K562 (cell line): Measurements from ENCODE around the gene PPM1L. TPM values are rescaled to one million over a fixed set of nuclear protein-coding genes. Genes with fewer than 3 reads are reported as not detected.

Experiments
- ATAC-seq: fragments of 200-7000 bp; cut with Tn5 transposase; 3 replicates; pipeline ENCODE4 v1.9.1; 2020; ENCODE audit warnings: moderate library complexity
- BruUV-seq: library from RNA; stranded (reverse); fragments of 400-500 nt; replicated peaks from 2 replicates; lab custom pipeline; 2021; lab: Mats Ljungman, UMichigan
- CTCF ChIA-PET: fragments of 300-600 bp; formaldehyde crosslinking; extraction: SDS; loops from one replicate; lab custom pipeline; 2021; ENCODE audit warnings: low intra/inter-chr PET ratio; lab: Yijun Ruan, JAX
- POLR2A ChIA-PET: fragments of 300-600, 350-650 bp; sonication (Branson Sonifier 250); formaldehyde crosslinking; extraction: SDS; loops from one replicate; lab custom pipeline; 2021; ENCODE audit warnings: antibody characterized with exemption, inconsistent platforms; lab: Yijun Ruan, JAX
- DNase-seq, 4 experiments: peaks; one replicate each; pipeline versions ENCODE4 v3.0.0 to v3.0.0-alpha.2; 2011 to 2018; ENCODE audit warnings: low spot score in 3 of 4, mixed read lengths in 3 of 4; ENCODE audit errors: extremely low read depth in 1 of 4
- FAIRE-seq: peaks from 2 replicates; lab custom pipeline; 2011; peaks lifted over from hg19 to GRCh38; lab: Jason Lieb, UNC
- H2AFZ ChIP-seq: 2 replicates; pipeline ENCODE4 v1.6.0; 2011; ENCODE audit warnings: low read depth, low read length, control low read depth, inconsistent platforms
- H3K27ac ChIP-seq: fragments of 200-600 bp; 3 replicates; pipeline ENCODE4 v1.8.0; 2011; ENCODE audit warnings: low read depth, mild to moderate bottlenecking, control low read depth, inconsistent platforms, low read length, moderate library complexity, mixed read lengths; ENCODE audit errors: extremely low read depth
- H3K27me3 ChIP-seq, 2 experiments: fragments of 300-600 bp in 1 of 2; 2 replicates in 1 of 2; 3 replicates in 1 of 2; pipeline versions ENCODE4 v1.6.0 to v1.8.0; 2011; ENCODE audit warnings: inconsistent platforms in 2 of 2, low read length in 2 of 2, mild to moderate bottlenecking in 1 of 2, mixed read lengths in 1 of 2, moderate library complexity in 1 of 2; ENCODE audit not compliant: control insufficient read depth in 2 of 2, insufficient read depth in 2 of 2
- H3K36me3 ChIP-seq: fragments of 300-600 bp; 3 replicates; pipeline ENCODE4 v1.8.0; 2011; ENCODE audit warnings: mild to moderate bottlenecking, low read length, inconsistent platforms; ENCODE audit not compliant: control insufficient read depth, insufficient read depth
- H3K4me1 ChIP-seq, 2 experiments: fragments of 200-600 bp in 1 of 2; replicated peaks in 1 of 2; 2 replicates in 1 of 2; 3 replicates in 1 of 2; pipeline versions ENCODE4 v1.5.1 to v1.8.0; 2011; ENCODE audit warnings: inconsistent platforms in 2 of 2, low read length in 2 of 2, mild to moderate bottlenecking in 1 of 2, mixed read lengths in 1 of 2, moderate library complexity in 1 of 2; ENCODE audit not compliant: control insufficient read depth in 2 of 2, insufficient read depth in 2 of 2
- H3K4me2 ChIP-seq: 2 replicates; pipeline ENCODE4 v1.6.1; 2011; ENCODE audit warnings: low read length, control low read depth, inconsistent platforms, mixed read lengths; ENCODE audit not compliant: insufficient read depth
- H3K4me3 ChIP-seq: fragments of 200-600 bp; sonication (generic), shearing (Covaris generic); 2 replicates; pipeline ENCODE4 v1.5.1; 2016; ENCODE audit warnings: control low read depth, inconsistent platforms
- H3K79me2 ChIP-seq: fragments of 200-600 bp; 3 replicates; pipeline ENCODE4 v1.8.0; 2011; ENCODE audit warnings: low read length, inconsistent platforms; ENCODE audit not compliant: control insufficient read depth, insufficient read depth
- H3K9ac ChIP-seq, 2 experiments: 2 replicates each; pipeline versions ENCODE4 v1.6.0 to v1.6.1; 2011; ENCODE audit warnings: low read depth in 2 of 2, low read length in 2 of 2, control low read depth in 1 of 2, inconsistent platforms in 1 of 2, mild to moderate bottlenecking in 1 of 2, mixed read lengths in 1 of 2; ENCODE audit not compliant: insufficient read depth in 1 of 2
- H3K9me1 ChIP-seq: one replicate; pipeline ENCODE4 v1.6.0; 2011; ENCODE audit warnings: inconsistent platforms, mild to moderate bottlenecking, low read length, moderate library complexity; ENCODE audit not compliant: control insufficient read depth, insufficient read depth
- H3K9me3 ChIP-seq: replicated peaks from 2 replicates; pipeline ENCODE4 v1.5.1; 2011; ENCODE audit warnings: low read depth, low read length, inconsistent platforms; ENCODE audit not compliant: control insufficient read depth, insufficient read depth
- H4K20me1 ChIP-seq: replicated peaks from 2 replicates; pipeline ENCODE4 v1.6.1; 2011; ENCODE audit warnings: low read length, inconsistent platforms, mixed read lengths; ENCODE audit not compliant: control insufficient read depth, insufficient read depth
- ARID3A ChIP-seq: IDR thresholded peaks from 2 replicates; pipeline ENCODE4 v1.6.1; 2012; ENCODE audit warnings: low read depth, low read length, improper control_type of control experiment, borderline replicate concordance
- CHD4 ChIP-seq: fragments of 200-600 bp; sonication (generic); IDR thresholded peaks from 3 replicates; pipeline ENCODE4 v1.6.1; 2012; ENCODE audit warnings: low read depth, mild to moderate bottlenecking, mixed read lengths, low read length, inconsistent platforms; ENCODE audit not compliant: insufficient read depth, insufficient replicate concordance, poor library complexity, severe bottlenecking
- COPS2 ChIP-seq: fragments of 450-650 bp; conservative IDR thresholded peaks from 2 replicates; pipeline ENCODE4 v1.6.1; 2016; ENCODE audit warnings: mild to moderate bottlenecking, moderate library complexity
- ID3 ChIP-seq, 2 experiments: fragments of 250-450 bp in 1 of 2; fragments of 450-650 bp in 1 of 2; sonication (Bioruptor Pico) in 1 of 2; IDR thresholded peaks; 2 replicates each; pipeline versions ENCODE4 v1.6.1 to v1.8.0; 2016 to 2021; ENCODE audit warnings: mild to moderate bottlenecking in 2 of 2, moderate library complexity in 2 of 2, missing compliant biosample characterization in 1 of 2, missing genetic modification characterization in 1 of 2
- SUPT5H ChIP-seq: fragments of 450-650 bp; IDR thresholded peaks from 2 replicates; pipeline ENCODE4 v1.6.1; 2016
- ZNF263 ChIP-seq: sonication (generic); formaldehyde crosslinking; IDR thresholded peaks from 2 replicates; pipeline ENCODE4 v1.8.0; 2022; ENCODE audit warnings: mild to moderate bottlenecking, missing genetic modification reagents, borderline replicate concordance
- ZNF408 ChIP-seq: fragments of 250-450 bp; sonication (Bioruptor Pico); IDR thresholded peaks from 2 replicates; pipeline ENCODE4 v1.4.0; 2020; ENCODE audit warnings: low read depth, mild to moderate bottlenecking, moderate library complexity
- WGBS: fragments of 100-300 bp; shearing (Covaris generic); methylation state at CpG from one replicate; pipeline ENCODE4 v1.1.6; 2016; ENCODE audit warnings: low coverage, mixed read lengths; ENCODE audit not compliant: insufficient coverage; ENCODE audit errors: missing lambda C conversion rate; 5-methylcytosine and 5-hydroxymethylcytosine counted together
- in situ Hi-C: fragments of 300-500 bp; cut with MboI; formaldehyde crosslinking; loops from 4 replicates; pipeline ENCODE4 v1.15.0; 2018; ENCODE audit warnings: inconsistent platforms, mixed read lengths
- intact Hi-C: fragments of 100-400 bp; cut with micrococcal nuclease; formaldehyde crosslinking; loops from 2 replicates; pipeline ENCODE4 v1.14.2; 2022
- polyA plus RNA-seq, 8 experiments: library from polyadenylated mRNA; depleted of rRNA in 4 of 8; stranded (reverse) in 5 of 8; unstranded in 3 of 8; fragments of >200 nt; fragmentation: Nextera tagmentation in 2 of 8; fragmentation: Illumina TruSeq in 1 of 8; extraction: Ambion mirVana in 2 of 8; extraction: Trizol in 1 of 8; gene quantifications; 2 replicates each; pipeline versions ENCODE4 v1.2.1 to v1.2.3, GENCODE V29; 2011 to 2014; ENCODE audit warnings: inconsistent platforms in 1 of 8, missing spikeins in 1 of 8
- total RNA-seq, 7 experiments: library from RNA; depleted of rRNA in 6 of 7; stranded (reverse); fragments of >200 nt in 6 of 7; fragmentation: Illumina TruSeq in 2 of 7; extraction: Trizol in 2 of 7; gene quantifications; 2 replicates each; pipeline versions ENCODE4 v1.2.1 to v1.2.3, GENCODE V29; 2011 to 2021; ENCODE audit warnings: low replicate concordance in 1 of 7

The PPM1L gene
- total and polyA plus RNA-seq, 9 of the 15 experiments (the other 6 are each of a cell fraction or from before 2014, with no cell fraction given): 0.01 to 0.41 (median 0.14) TPM

GRCh38 chr3:161082063-161082462, 326.0 kb downstream of the PPM1L start:
- no TSS peak for BruUV-seq
- Histone ChIP-seq H3K4me1 (no peaks in the 10 kb centered on the region), H3K4me3 (no peak overlapping the region), H3K27me3 (no peaks in the 10 kb centered on the region; a peak in 1 of 5 replicates), H3K4me2 (no peak overlapping the region), H3K9me3 (no peaks in the 10 kb centered on the region), H2AFZ (no peak overlapping the region), H3K9me1 (no peaks in the 10 kb centered on the region), H3K9ac (no peak overlapping the region), H3K27ac (no peak overlapping the region), H3K79me2 (no peaks in the 10 kb centered on the region), H3K36me3 (no peaks in the 10 kb centered on the region), H4K20me1 (no peaks in the 10 kb centered on the region)
- CTCF ChIA-PET: no interaction called here
- TF ChIP-seq COPS2 (no peak), SUPT5H (no peak), ARID3A (no peak), ZNF263 (no peak), ZNF408 (CRISPR knock-in tag) (no peak), ID3 (CRISPR knock-in tag; IDR thresholded peaks at IDR 0.05) (no peak), ID3 (tag; IDR thresholded peaks at IDR 0.05) (no peak), CHD4 (no peak)
- no peak for DNase-seq
- no peak for ATAC-seq
- 0% methylated on average over 1 of the region's 2 CpGs for WGBS
- POLR2A ChIA-PET: no interaction called here
- intact Hi-C loops: no loop called here
- in situ Hi-C loops: no loop called here
- no peak for FAIRE-seq
